ENCODE data around the gene CDH16.

CDH16 gene

GRCh38 chr16:66950437-66950836, 31.8 kb upstream of the CDH16 start:
- H3K27ac ChIP-seq = no peak overlapping the region
- TF ChIP-seq CTCF (conservative IDR thresholded peaks at IDR 0.05) = no peak

GRCh38 chr16:66949472-66949871, 30.8 kb upstream of the CDH16 start:
- H3K27ac ChIP-seq = no peak overlapping the region
- TF ChIP-seq CTCF (conservative IDR thresholded peaks at IDR 0.05) = no peak

- no peak overlapping the region for H3K27ac ChIP-seq
- TF ChIP-seq CTCF (conservative IDR thresholded peaks at IDR 0.05) = no peak
Measured at GRCh38 chr16:66948837-66949225, 30.1 kb upstream of the CDH16 start.

GRCh38 chr16:66948134-66948836, 29.6 kb upstream of the CDH16 start:
- TF ChIP-seq CTCF (conservative IDR thresholded peaks at IDR 0.05) = no peak
- H3K27ac ChIP-seq = no peak overlapping the region

- no peak overlapping the region for H3K27ac ChIP-seq
- peak; percentile 80 for TF ChIP-seq CTCF (conservative IDR thresholded peaks at IDR 0.05)
Measured at GRCh38 chr16:66947302-66948065, 28.8 kb upstream of the CDH16 start.

GRCh38 chr16:66946974-66947301, 28.3 kb upstream of the CDH16 start:
- no peak for TF ChIP-seq CTCF (conservative IDR thresholded peaks at IDR 0.05)
- no peak overlapping the region for H3K27ac ChIP-seq

GRCh38 chr16:66946541-66946940, 27.9 kb upstream of the CDH16 start:
- H3K27ac ChIP-seq = no peak overlapping the region
- TF ChIP-seq CTCF (conservative IDR thresholded peaks at IDR 0.05) = no peak

Measured in VCaP (cell line).